ENCODE measurements around the gene AUTS2. TPM values are rescaled to one million over a fixed set of nuclear protein-coding genes. Genes with fewer than 3 reads are reported as not detected.

Gene AUTS2
- total and polyA plus RNA-seq, 9 of the 15 experiments (the other 6 are each of a cell fraction or from before 2014, with no cell fraction given): 0.58 TPM; not detected in 8

- in situ Hi-C loops (cut with MboI) (no loop called here), intact Hi-C loops (cut with micrococcal nuclease) (loop anchor here (10.0 kb wide), 1 partner anchor 55 kb away; no protein-coding TSS in a partner anchor)
- no peaks in the 10 kb centered on the region for H3K9me1 ChIP-seq (ENCODE audit: control insufficient read depth, insufficient read depth, low read length)
- under 1% methylated on average over 7 of the region's 7 CpGs for WGBS (ENCODE audit: insufficient coverage, low coverage, missing lambda C conversion rate)
- H3K9me3 ChIP-seq (replicated peaks; ENCODE audit: control insufficient read depth, insufficient read depth, low read depth, low read length): no peaks in the 10 kb centered on the region
- H3K79me2 ChIP-seq (ENCODE audit: control insufficient read depth, insufficient read depth, low read length): no peaks in the 10 kb centered on the region
- ChIA-PET POLR2A (interaction anchor here (0.7 kb wide), 1 partner anchor 124 kb away, joined by 3 read pairs; no protein-coding TSS in a partner anchor), CTCF (ENCODE audit: low intra/inter-chr PET ratio) (no interaction called here)
- TF ChIP-seq YBX1 (IDR thresholded peaks at IDR 0.05) (no peak), ARNT (IDR thresholded peaks at IDR 0.05) (no peak), ZNF778 (CRISPR knock-in tag; IDR thresholded peaks at IDR 0.05) (no peak), HLTF (IDR thresholded peaks at IDR 0.05) (no peak), STAT5A (IDR thresholded peaks at IDR 0.05; ENCODE audit: borderline replicate concordance, low read length) (no peak), NONO (IDR thresholded peaks at IDR 0.05; ENCODE audit: low read depth in 2 of 2, low read length in 1 of 2) (no peak), E2F3 (CRISPR knock-in tag; IDR thresholded peaks at IDR 0.05) (no peak), SIRT6 (IDR thresholded peaks at IDR 0.05; ENCODE audit: low read depth, low read length) (no peak), ZSCAN32 (CRISPR knock-in tag; IDR thresholded peaks at IDR 0.05) (no peak), HDAC2 (IDR thresholded peaks at IDR 0.05) (no peak), DACH1 (IDR thresholded peaks at IDR 0.05; ENCODE audit: partially characterized antibody) (no peak), ZNF766 (CRISPR knock-in tag; conservative IDR thresholded peaks at IDR 0.05) (no peak), BRF2 (IDR thresholded peaks at IDR 0.05; ENCODE audit: borderline replicate concordance, insufficient read depth, insufficient read length) (no peak), GATAD2A (IDR thresholded peaks at IDR 0.05) (no peak), PRPF4 (IDR thresholded peaks at IDR 0.05; ENCODE audit: insufficient read depth, low read depth, low read length, poor library complexity, severe bottlenecking) (no peak), RAD51 (IDR thresholded peaks at IDR 0.05; ENCODE audit: borderline replicate concordance, low read depth) (no peak), HMGN3 (IDR thresholded peaks at IDR 0.05; ENCODE audit: borderline replicate concordance, extremely low read depth, insufficient read length, low read depth, low read length) (no peak), NFATC3 (IDR thresholded peaks at IDR 0.05) (no peak), ZNF717 (CRISPR knock-in tag; IDR thresholded peaks at IDR 0.05) (no peak)
- H4K20me1 ChIP-seq (replicated peaks; ENCODE audit: control insufficient read depth, insufficient read depth, low read length): no peaks in the 10 kb centered on the region
- FAIRE-seq (no peak), DNase-seq (ENCODE audit: extremely low read depth in 1 of 4, low spot score in 3 of 4) (no peak), ATAC-seq (no peak)
- H2AFZ ChIP-seq (ENCODE audit: low read depth, low read length): no peak overlapping the region
- no peak overlapping the region for H3K4me2 ChIP-seq (ENCODE audit: insufficient read depth, low read length)
- H3K27ac ChIP-seq (ENCODE audit: extremely low read depth, low read depth, low read length): no peak overlapping the region
- H3K4me3 ChIP-seq: no peak overlapping the region
- H3K9ac ChIP-seq (ENCODE audit: insufficient read depth in 1 of 2, low read depth in 2 of 2, low read length in 2 of 2): no peak overlapping the region
- H3K27me3 ChIP-seq (ENCODE audit: control insufficient read depth in 2 of 2, insufficient read depth in 2 of 2, low read length in 2 of 2): peaks cover 0 to 2% of the 10 kb centered on the region in 2 experiments; a peak in 1 of 5 replicates
- H3K4me1 ChIP-seq (replicated peaks in 1 of 2; ENCODE audit: control insufficient read depth in 2 of 2, insufficient read depth in 2 of 2, low read length in 2 of 2): no peaks in the 10 kb centered on the region
- no peaks in the 10 kb centered on the region for H3K36me3 ChIP-seq (ENCODE audit: control insufficient read depth, insufficient read depth, low read length)
- BruUV-seq (replicated peaks): no TSS peak
Measured at GRCh38 chr7:69749372-69749979, 151.2 kb downstream of the AUTS2 start.
